ENCODE data around the gene FBRSL1.

The FBRSL1 gene

DNA sequence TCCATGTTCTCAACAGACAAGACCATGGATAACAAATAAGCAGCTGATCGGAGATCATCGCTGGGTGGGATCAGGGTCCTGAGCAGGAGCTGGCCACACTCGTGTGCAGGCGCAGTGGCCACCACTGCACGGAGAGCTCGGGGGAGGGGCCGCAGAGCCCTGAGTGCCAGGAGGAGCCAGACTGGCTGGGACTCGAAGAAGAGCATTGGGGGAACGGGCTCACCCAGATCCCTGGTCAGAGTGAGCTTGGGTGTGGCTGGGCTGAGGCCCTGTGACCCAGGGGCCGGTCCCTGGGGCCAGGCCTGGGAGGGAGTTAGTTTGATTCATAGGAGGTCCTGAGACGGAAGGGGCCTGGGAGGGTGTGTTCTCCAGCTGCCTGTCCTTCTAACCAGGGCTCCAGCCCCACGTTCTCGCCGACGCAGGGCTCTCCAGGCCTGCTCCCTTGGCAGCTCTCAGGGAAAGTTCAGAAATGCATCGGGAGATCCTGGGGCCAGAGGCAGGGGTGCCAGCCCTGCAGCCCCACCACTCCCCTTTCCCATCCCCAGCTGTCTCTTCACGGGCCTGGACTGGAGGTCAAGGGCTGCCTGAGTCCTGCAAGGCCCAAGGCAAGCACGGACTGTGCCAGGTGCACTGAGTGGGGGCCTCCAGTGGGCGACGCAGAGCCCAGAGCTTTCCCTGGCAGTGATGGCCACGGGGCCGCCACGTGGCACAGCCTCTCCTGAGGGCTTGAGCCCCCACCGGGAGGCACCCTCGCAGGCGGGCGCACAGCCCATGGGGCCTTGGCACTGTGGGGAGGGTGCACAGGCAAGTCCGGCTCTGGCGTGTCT is 48.1 kb downstream of the FBRSL1 start:
- DNase-seq: no peak

DNA sequence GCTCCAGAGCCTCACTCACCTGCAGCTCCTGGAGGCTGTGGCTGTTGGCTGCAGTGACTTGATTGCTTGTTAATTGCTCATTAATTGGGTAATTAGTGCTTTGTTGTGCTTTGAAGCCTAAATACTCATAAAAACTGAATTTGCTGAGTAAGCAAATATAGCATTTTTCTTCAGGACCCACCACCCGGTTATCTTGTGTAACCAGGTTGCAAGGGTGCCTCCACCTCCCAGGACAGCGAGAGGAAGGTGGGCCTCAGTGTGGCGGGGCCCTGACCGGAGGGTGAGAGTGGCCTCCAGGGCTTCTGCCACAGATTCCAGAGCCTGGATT is 48.7 kb downstream of the FBRSL1 start:
- no peak for DNase-seq

DNA sequence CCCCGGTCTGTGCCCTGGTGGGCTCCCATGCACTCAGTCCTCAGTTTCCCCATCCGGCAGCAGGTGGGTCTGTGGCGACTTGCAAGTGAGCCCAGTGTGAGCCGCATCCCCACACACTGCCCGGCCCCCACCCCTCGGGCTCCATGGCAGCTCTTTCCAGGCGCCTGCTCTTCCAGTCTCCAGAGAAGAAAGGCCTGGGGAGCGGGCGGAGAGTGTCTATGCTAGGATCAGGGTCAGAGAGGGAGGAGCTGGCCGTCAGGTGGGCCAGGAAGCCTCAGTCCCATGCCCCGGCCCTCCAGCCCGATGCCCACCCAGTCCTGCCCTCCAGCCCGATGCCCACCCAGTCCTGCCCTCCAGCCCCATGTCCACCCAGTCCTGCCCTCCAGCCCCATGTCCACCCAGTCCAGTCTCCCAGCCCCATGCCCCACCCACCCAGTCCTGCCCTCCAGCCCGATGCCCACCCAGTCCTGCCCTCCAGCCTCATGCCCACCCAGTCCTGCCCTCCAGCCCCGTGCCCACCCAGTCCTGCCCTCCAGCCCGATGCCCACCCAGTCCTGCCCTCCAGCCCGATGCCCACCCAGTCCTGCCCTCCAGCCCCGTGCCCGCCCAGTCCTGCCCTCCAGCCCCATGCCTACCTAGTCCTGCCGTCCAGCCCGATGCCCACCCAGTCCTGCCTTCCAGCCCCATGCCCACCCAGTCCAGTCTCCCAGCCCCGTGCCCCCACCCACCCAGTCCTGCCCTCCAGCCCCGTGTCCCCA is 49.2 kb downstream of the FBRSL1 start:
- DNase-seq: no peak

DNA sequence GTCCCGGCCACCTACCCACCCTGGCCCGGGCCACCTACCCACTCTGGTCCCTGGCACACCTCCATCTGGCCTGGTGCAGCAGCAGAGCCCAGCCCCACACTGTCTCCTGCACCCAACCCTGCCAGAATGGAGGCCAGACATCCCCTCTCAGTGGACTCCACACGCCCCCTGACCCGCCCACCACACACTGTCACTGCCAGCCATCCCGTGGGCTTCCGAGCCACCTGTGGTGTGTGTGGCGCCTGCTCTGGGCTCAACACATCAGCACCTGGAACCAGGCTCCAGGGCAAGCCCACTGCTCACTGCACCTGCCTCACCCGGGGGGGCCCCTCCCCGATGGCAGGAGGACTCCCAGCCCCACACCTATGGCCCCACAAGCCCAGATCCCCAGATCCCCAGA is 50.5 kb downstream of the FBRSL1 start:
- DNase-seq: no peak

DNA sequence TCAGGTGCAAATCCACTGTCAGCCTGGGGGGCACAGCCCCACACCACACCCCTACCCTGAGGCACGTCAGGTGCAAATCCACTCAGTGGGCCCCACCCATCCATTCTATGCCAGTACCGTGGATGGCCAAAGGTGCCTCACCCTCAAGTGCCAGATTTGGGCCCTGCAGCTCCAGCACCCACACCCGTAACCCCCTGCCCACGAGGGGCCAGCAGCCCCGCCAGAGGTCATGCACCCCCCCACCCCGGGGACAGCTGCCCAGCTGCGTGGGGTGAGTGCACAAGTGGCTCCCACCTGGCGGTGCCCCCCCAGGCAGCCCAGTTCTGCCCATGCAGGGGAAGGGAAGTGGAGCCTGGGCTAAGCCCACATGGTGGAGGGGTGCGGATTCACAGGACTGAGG is 51.2 kb downstream of the FBRSL1 start:
- DNase-seq: no peak

DNA sequence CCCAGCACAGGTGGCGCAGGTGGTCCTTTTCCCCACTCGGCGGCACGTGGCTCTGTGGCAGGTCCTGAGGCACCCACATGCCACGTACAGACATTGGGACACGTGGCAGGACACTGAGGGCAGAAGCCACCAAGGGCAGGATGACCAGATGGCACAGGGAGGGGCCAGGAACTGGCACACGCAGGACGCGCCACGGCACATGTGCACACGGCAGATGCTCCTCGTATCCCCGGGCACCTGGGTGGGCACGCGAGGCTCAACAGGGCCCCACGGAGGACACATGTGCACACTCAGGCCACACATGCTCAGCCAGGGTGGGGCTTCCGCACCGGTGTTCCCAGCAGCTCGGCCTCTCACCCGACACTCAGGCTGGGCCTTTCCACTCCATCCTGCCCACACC is 52.0 kb downstream of the FBRSL1 start:
- no peak for DNase-seq

DNA sequence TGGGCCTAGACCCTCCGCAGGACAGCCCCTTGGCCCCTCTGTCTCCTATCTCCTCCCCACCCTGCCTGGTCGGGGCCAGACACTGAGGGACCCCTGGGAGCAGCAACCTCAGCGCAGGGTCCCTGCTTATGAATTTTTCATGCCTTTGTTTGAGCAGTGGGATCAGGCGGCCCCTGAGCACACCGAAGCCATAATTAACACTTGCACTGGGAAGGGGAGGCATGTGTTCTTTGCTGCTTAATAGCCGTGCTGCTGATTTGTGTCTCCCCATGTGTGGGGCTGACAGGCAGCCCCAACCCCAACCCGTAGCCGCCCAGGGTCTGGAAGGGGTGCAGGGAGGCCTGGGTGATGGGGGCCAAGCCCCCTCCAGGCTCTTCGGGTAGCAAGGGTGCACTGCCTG is 52.7 kb downstream of the FBRSL1 start:
- no peak for DNase-seq

DNA sequence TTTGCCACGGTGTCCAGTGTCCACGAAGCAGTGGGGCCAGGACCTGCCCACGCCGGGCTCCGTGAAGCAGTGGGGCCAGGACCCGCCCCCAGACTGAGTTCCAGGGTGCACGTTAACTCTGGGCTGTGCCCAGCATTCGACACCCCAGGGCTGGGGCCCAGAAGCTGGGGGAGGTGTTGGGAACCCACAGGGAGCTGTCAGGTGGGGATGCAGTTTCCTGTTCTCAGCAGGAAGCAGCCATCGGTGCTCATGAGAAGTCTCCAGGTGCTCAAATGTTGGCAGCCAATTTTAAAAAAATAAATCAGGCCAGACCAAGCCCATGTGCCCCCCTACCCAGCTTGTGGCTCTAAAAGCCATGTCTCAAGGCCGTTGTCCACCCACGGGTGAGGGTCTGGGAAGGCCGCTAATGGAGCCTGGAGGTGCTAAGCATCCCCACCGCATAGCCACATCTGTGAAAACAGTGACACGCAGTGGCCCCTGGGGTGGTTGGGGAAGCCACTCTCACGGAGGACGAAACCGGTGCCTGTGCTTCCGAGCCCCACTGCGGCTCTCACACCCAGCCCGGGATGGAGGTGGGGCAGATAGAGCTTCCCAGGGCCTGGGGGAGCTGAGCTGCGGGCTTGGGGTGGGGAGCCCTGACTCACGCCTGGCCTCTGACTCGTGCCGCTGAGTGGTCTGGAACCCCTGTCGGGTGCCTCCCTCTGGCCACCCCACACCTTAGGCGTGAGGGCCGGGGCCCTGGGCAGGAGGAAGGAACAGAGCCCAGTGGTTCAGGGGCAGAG is 53.5 kb downstream of the FBRSL1 start:
- no peak for DNase-seq

DNA sequence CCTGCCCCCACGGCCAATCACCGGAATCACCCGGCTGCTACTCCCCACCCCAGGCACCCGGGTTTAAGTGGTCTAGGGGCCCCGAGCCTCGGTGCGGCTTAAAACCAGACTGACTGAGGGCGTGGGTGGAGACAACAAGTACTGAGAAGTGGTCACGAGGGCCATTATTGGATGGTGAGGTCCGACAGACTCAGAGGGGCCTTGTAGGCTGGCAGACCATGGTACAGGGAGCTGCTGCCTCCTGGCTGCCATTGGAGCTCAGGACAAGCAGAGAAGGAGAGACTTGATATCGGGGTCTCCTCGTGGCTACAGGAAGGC is 54.1 kb downstream of the FBRSL1 start:
- no peak for DNase-seq

DNA sequence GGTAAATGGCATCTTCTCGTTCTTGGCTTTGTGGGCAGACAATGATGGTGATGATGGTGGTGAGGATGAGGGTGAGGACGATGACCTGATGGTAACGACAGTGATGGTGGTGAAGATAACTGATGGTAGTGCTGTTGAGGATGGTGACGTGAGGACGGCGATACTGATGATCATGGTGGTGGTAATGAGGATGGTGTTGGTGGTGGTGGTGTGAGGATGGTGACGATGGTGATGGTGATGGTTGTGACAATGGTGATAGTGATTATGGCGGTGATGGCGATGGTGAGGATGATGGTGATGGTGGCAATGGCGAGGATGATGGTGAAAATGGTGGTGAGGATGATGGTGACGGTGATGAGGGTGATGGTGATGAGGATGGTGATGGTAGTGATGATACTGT is 54.5 kb downstream of the FBRSL1 start:
- no peak for DNase-seq

DNA sequence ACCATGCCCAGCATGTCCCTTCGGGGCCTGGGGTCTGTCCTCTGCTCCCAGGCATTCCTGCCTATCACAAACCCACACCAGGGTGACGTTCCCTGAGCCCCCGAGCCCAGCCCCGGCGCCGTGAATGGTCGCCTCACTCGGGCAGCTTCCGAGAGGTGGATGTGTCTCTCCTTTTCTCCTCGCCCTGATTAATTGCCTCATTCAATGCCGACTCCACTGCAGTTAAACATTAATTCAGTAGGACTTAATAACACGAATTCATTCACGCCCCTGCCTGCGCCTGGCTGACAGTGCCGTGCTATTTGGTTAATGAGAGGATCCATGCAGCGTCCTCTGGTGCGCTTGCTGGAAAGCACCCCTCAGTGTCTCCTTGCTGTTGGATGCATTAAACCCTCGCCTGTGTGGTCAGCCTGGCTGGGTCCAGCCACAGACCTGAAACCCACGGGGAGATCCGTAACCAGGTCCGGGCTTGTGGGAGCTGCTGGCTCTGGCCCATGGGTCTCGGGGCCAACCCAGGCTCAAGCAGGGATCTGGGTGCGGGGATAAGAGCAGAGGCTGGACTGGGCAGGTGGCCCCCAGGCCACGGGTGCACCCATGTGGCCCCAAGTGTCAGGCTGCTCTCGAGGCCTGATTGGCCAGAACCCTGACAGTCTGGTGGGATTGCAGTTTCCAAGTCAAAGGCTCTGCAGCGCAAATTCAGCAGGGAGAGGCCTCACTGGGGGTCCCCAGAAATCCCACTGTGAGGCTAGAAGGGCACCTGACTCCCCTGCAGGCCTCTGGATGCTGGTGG is 55.4 kb downstream of the FBRSL1 start:
- DNase-seq: peak in 1 of 56 donors; percentile 38

DNA sequence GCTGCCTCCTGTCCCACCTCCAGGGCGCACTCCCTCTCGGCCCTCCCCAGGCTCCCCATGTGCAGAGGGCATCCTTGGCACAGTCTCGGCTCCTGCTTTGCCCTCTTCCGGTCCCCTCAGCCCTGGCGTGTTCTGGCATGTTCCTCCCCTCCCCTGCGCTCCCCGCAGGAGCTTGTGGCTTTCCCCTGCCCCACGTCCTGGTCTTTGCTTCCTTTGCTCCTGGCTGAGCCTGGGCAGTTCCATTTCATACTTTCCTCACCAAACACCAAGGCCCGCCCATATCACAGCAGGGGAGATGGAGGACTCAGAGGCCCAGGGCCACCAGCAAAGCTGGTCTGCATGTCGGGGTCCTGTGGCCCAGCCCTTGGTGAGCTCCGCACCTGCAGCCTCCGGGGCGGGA is 56.0 kb downstream of the FBRSL1 start:
- no peak for DNase-seq

DNA sequence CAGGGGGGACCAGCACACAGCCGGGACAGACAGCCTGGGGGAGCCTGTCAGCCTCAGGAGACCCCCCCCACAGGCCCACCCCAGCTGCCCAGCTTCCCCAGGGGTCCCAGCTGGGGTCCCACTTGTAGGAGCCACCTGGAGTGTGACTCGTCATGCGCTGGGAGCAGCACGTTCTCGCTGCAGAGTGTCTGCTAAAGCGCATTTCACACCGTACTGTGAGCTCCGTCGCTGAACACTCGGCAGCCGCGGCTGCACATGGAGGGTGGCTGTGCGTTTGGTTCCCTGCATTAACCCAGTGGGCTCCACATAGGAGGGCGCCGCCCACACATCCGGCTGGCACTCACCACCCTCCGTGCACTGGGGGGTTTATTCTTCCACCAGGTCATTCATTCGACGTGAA is 56.7 kb downstream of the FBRSL1 start:
- no peak for DNase-seq

DNA sequence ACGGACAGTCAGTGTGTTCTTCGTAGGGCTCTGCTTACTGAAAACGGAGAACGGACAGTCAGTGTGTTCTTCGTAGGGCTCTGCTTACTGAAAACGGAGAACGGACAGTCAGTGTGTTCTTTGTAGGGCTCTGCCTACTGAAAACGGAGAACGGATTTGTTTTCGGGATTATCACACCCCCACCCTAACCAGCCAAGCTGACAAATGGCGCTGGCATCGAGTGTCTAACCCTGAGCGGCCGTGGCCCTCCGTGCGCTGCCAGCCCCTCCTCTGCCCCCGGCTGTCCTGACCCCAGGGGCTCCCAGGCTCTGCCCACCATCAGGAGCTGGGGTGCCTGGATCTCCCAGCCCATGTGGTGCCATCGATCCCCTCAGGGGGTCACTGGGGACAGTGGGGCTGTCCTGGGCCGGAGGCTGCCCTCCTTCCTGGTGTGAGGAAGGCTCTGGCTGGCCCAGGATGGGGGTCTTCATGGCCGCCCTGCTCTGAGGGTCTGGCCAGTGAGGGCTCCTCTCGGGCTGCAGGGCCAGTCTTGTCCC is 57.3 kb downstream of the FBRSL1 start:
- no peak for DNase-seq

DNA sequence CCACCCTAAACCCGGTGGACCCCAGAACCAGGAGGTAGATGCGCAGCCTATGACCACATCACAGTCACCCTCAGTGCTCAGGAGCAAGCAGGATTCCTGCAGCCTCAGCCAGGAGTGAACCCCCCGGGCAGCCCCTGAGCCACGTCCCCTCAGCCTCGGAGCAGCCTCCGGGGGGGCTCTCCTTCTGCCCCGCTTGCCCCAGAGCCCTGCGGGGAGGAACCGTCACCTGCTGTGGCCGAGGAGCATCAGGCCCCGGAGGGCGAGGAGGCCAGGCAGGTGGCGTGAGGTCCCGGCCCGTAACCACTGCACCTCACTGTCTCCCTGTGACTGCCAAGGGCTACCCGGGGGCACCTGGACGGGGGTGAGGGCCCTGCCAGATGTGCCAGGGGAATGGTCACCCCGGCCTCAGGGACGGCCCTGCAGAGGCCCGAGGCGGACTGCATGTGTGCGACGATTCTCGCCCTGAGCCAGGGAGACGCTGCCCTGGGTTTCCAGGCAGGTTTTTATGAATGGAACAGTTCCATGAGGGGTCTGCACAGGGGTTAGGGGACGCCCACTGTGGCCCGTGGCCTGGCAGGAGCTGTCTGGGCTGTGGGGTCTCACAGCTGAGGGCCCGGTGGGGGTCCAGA is 58.6 kb downstream of the FBRSL1 start:
- DNase-seq: no peak

DNA sequence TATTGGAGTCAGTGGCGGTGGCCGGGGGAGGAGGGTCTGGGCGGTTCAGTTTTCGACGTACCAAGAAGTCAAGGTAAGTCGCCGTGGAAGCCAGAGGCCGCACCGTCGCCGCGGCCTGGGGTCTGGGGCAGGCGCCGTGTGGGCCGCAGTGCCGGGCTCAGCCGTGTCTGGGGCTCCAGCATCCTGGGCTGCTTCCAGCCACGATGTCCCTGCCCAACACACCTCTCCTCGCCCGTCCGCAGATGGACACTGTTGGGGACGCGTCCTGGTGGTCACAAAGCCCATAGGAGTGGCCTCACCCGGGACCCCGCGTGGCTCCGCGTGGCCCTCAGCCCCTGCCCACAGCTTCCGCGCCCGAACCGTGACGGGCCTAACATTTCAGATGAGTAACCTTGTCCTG is 59.1 kb downstream of the FBRSL1 start:
- no peak for DNase-seq

DNA sequence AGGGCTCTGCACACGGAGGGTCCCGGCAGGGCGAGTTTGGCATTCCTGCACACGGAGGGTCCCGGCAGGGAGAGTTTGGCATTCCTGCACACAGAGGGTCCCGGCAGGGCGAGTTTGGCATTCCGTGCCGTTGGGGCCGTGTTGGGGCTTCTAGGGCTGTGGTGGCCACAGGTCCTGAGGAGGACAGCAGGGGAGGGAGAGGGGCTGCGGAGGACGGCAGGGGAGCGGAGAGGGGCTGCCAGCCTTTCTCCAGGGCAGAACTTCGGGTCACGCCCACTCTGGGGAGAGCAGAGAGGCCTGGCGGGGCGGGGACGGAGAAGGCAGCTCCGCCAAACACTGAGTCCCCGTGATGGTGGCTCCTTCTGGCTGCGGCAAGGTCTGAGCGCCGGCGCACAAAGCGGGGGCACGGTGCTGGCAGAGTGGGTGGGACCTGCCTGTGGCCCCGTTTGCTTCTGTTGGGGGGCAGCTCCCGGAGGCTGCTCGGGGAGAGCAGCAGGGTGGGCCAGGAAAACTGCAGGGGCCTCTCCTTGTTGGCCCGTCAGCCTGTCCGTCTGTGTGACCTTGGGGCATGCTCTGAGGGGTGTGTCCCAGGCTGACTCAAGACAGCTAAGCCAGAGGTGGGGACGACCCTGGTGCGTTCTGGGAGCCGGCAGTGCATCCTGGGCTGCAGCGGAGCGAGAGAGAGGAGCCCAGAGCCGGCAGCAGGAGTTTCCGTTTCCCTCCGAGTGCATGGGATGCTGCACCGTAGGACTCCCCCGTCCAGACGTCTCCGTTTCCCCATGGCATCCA is 60.3 kb downstream of the FBRSL1 start:
- DNase-seq: no peak

DNA sequence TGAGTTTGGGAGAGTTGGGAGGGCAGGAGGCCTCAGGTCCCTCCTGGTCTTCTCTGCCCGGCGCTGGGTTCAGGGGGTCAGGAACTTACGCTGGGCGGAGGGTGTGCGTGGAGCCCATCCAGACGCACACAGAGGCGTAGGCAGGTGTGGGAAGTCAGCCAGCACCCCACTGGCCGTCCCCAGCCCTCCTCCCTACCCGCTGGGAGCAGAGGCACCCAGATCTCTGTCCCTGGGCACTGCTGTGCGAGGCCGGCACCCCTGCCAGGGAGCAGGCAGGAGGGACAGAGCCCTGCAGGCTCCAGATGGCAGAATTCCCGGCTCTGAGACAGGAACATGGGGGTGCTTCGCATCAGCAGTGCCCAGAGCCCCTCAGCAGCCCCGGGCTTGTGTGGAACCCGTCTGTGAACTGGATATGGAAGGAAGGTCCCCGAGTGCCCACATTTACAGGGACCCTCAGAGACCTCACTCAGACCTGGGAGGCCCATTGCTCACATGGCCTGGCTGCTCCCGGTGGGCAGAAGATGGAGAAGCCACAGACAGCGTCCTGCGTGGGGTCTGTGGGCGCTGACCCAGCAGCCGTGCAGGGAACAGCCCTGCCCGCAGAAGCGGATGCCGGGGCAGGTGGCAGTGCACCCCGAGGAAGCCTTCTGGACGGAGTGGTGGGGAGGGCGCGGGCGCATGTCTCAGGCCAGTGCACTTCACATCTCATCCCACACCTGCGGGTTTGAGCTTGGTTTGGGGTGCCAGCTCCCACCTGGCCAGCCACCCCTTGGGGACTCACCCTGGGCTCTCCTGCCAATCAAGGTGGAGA is 61.1 kb downstream of the FBRSL1 start:
- peak in 2 of 56 donors; percentile 18 to 41 for DNase-seq

DNA sequence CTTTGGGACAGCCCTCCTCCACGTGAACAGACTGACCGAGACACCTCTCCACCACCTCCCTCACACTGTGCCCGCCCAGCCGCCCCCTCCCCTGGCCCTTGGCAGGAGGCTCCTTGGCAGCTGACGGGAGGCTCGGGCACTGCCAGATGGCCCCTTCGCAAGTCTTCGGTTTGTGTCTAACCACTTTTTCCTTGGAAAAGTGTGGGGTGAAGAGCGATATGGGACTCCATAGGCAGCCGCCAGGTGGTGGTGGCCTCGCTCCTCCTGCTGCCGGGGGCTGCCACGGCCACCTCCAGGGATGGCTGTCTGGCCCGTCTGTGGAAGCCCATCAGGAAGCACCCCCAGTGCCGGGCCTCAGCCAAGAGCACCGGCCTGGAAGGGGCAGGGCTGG is 61.7 kb downstream of the FBRSL1 start:
- DNase-seq: peak in 12 of 56 donors; percentile 4 to 51 (median 16)
